ENCODE data around the gene GPR137. TPM values are rescaled to one million over a fixed set of nuclear protein-coding genes. Genes with fewer than 3 reads are reported as not detected.

GPR137 gene
- polyA plus RNA-seq, 1 donor from 2014 or later = 34.1 TPM

DNA sequence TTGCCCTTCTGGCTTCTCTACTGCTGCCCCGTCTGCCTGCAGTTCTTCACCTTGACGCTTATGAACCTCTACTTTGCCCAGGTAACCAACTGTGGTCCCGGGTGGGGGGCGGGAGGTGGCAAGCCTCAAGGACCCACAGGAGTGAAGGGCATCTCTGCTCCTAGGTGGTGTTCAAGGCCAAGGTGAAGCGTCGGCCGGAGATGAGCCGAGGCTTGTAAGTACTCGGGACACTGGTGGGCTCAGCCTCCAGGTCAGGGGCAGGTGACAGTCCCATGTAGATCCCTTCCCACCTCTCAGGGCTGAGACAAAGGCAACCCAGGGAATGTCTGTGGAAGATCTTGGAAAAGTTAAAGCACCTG, 1.1 kb downstream of the GPR137 start:
- no peak overlapping the region for H2AFZ ChIP-seq (ENCODE audit: low read depth, low read length)
- no peak for TF ChIP-seq TAF1 (IDR thresholded peaks at IDR 0.05; ENCODE audit: low read depth)
- TF ChIP-seq, protein P1, sequence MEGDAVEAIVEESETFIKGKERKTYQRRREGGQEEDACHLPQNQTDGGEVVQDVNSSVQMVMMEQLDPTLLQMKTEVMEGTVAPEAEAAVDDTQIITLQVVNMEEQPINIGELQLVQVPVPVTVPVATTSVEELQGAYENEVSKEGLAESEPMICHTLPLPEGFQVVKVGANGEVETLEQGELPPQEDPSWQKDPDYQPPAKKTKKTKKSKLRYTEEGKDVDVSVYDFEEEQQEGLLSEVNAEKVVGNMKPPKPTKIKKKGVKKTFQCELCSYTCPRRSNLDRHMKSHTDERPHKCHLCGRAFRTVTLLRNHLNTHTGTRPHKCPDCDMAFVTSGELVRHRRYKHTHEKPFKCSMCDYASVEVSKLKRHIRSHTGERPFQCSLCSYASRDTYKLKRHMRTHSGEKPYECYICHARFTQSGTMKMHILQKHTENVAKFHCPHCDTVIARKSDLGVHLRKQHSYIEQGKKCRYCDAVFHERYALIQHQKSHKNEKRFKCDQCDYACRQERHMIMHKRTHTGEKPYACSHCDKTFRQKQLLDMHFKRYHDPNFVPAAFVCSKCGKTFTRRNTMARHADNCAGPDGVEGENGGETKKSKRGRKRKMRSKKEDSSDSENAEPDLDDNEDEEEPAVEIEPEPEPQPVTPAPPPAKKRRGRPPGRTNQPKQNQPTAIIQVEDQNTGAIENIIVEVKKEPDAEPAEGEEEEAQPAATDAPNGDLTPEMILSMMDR (IDR thresholded peaks at IDR 0.05; ENCODE audit: poor library complexity, severe bottlenecking) = no peak
- no peak for TF ChIP-seq RAD21 (conservative IDR thresholded peaks at IDR 0.05)
- TF ChIP-seq POLR2AphosphoS5 (IDR thresholded peaks at IDR 0.05) = no peak
- no peak for TF ChIP-seq EZH2 (IDR thresholded peaks at IDR 0.05; ENCODE audit: borderline replicate concordance, insufficient read depth, low read length, poor library complexity, severe bottlenecking)
- no peak for TF ChIP-seq EP300 (conservative IDR thresholded peaks at IDR 0.05; ENCODE audit: poor library complexity, severe bottlenecking)
- TF ChIP-seq, protein P2, sequence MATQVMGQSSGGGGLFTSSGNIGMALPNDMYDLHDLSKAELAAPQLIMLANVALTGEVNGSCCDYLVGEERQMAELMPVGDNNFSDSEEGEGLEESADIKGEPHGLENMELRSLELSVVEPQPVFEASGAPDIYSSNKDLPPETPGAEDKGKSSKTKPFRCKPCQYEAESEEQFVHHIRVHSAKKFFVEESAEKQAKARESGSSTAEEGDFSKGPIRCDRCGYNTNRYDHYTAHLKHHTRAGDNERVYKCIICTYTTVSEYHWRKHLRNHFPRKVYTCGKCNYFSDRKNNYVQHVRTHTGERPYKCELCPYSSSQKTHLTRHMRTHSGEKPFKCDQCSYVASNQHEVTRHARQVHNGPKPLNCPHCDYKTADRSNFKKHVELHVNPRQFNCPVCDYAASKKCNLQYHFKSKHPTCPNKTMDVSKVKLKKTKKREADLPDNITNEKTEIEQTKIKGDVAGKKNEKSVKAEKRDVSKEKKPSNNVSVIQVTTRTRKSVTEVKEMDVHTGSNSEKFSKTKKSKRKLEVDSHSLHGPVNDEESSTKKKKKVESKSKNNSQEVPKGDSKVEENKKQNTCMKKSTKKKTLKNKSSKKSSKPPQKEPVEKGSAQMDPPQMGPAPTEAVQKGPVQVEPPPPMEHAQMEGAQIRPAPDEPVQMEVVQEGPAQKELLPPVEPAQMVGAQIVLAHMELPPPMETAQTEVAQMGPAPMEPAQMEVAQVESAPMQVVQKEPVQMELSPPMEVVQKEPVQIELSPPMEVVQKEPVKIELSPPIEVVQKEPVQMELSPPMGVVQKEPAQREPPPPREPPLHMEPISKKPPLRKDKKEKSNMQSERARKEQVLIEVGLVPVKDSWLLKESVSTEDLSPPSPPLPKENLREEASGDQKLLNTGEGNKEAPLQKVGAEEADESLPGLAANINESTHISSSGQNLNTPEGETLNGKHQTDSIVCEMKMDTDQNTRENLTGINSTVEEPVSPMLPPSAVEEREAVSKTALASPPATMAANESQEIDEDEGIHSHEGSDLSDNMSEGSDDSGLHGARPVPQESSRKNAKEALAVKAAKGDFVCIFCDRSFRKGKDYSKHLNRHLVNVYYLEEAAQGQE (IDR thresholded peaks at IDR 0.05; ENCODE audit: borderline replicate concordance) = no peak
- no peak for TF ChIP-seq SMC3 (conservative IDR thresholded peaks at IDR 0.05; ENCODE audit: poor library complexity)
- no peak for TF ChIP-seq MXI1 (conservative IDR thresholded peaks at IDR 0.05; ENCODE audit: poor library complexity, severe bottlenecking)
- H3K9ac ChIP-seq (ENCODE audit: low read length) = peak overlapping the region; percentile 93
- peaks cover 11% of the 10 kb centered on the region for H3K79me2 ChIP-seq (replicated peaks; ENCODE audit: insufficient read depth, low read length)
- no peaks in the 10 kb centered on the region for H3K36me3 ChIP-seq (ENCODE audit: insufficient read depth, low read length)
- no peaks in the 10 kb centered on the region for H3F3A ChIP-seq (ENCODE audit: insufficient read depth, low read length, poor library complexity, severe bottlenecking)
- peak overlapping the region; percentile 90 for H3K4me3 ChIP-seq (ENCODE audit: low read length)
- H3K9me2 ChIP-seq (ENCODE audit: insufficient read depth, low read length) = no peaks in the 10 kb centered on the region
- no peaks in the 10 kb centered on the region for H3K9me3 ChIP-seq (ENCODE audit: low read length)
- peak overlapping the region; percentile 81 for H3K4me2 ChIP-seq (ENCODE audit: low read length)
- H4K20me1 ChIP-seq (ENCODE audit: insufficient read depth) = no peaks in the 10 kb centered on the region
- no peak overlapping the region for H3K27ac ChIP-seq (ENCODE audit: low read length)
- peaks cover 24% of the 10 kb centered on the region for H3K27me3 ChIP-seq (ENCODE audit: insufficient read depth, low read depth, low read length)

DNA sequence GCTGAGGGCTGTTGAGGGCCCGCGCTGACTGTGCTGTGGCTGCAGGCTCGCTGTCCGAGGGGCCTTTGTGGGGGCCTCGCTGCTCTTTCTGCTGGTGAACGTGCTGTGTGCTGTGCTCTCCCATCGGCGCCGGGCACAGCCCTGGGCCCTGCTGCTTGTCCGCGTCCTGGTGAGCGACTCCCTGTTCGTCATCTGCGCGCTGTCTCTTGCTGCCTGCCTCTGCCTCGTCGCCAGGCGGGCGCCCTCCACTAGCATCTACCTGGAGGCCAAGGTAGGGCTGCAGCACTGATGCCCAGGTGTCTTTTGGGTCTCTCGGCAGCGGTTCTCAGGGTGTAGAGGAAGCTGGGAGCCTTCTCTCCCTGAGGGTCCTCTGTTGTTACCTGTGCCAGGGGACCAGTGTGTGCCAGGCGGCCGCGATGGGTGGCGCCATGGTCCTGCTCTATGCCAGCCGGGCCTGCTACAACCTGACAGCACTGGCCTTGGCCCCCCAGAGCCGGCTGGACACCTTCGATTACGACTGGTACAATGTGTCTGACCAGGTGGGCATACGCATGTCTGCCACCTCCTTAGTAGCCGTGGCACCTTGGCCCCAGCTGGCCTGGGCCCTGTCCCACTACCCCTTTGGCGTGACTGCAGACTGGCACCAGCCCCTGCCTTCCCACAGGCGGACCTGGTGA, 2.2 kb downstream of the GPR137 start:
- no peak for TF ChIP-seq MXI1 (conservative IDR thresholded peaks at IDR 0.05; ENCODE audit: poor library complexity, severe bottlenecking)
- TF ChIP-seq RAD21 (conservative IDR thresholded peaks at IDR 0.05) = no peak
- TF ChIP-seq, protein P1 (IDR thresholded peaks at IDR 0.05; ENCODE audit: poor library complexity, severe bottlenecking) = no peak
- no peak for TF ChIP-seq POLR2AphosphoS5 (IDR thresholded peaks at IDR 0.05)
- TF ChIP-seq EP300 (conservative IDR thresholded peaks at IDR 0.05; ENCODE audit: poor library complexity, severe bottlenecking) = no peak
- no peak for TF ChIP-seq TAF1 (IDR thresholded peaks at IDR 0.05; ENCODE audit: low read depth)
- TF ChIP-seq, protein P2 (IDR thresholded peaks at IDR 0.05; ENCODE audit: borderline replicate concordance) = no peak
- TF ChIP-seq EZH2 (IDR thresholded peaks at IDR 0.05; ENCODE audit: borderline replicate concordance, insufficient read depth, low read length, poor library complexity, severe bottlenecking) = no peak
- TF ChIP-seq SMC3 (conservative IDR thresholded peaks at IDR 0.05; ENCODE audit: poor library complexity) = no peak
- H3K27ac ChIP-seq (ENCODE audit: low read length) = no peak overlapping the region
- H3K9me3 ChIP-seq (ENCODE audit: low read length) = no peaks in the 10 kb centered on the region
- H2AFZ ChIP-seq (ENCODE audit: low read depth, low read length) = no peak overlapping the region
- H3K36me3 ChIP-seq (ENCODE audit: insufficient read depth, low read length) = no peaks in the 10 kb centered on the region
- no peaks in the 10 kb centered on the region for H3F3A ChIP-seq (ENCODE audit: insufficient read depth, low read length, poor library complexity, severe bottlenecking)
- no peaks in the 10 kb centered on the region for H3K9me2 ChIP-seq (ENCODE audit: insufficient read depth, low read length)
- peaks cover 34% of the 10 kb centered on the region for H3K27me3 ChIP-seq (ENCODE audit: insufficient read depth, low read depth, low read length)
- H3K9ac ChIP-seq (ENCODE audit: low read length) = no peak overlapping the region
- no peak overlapping the region for H3K4me2 ChIP-seq (ENCODE audit: low read length)
- H4K20me1 ChIP-seq (ENCODE audit: insufficient read depth) = no peaks in the 10 kb centered on the region
- peak overlapping the region; percentile 90 for H3K4me3 ChIP-seq (ENCODE audit: low read length)
- H3K79me2 ChIP-seq (replicated peaks; ENCODE audit: insufficient read depth, low read length) = peaks cover 11% of the 10 kb centered on the region

Data from neural cell (in vitro differentiated cells).